SH-SY5Y (cell line): ENCODE data around the gene PTPRT.

Source experiments
- GATA2 ChIP-seq: IDR thresholded peaks from 2 replicates; pipeline ENCODE4 v1.6.1; 2011; ENCODE audit warnings: mild to moderate bottlenecking, low read depth, low read length
- GATA3 ChIP-seq: IDR thresholded peaks from 2 replicates; pipeline ENCODE4 v1.6.1; 2011; ENCODE audit warnings: low read depth, mild to moderate bottlenecking, low read length, moderate library complexity

GRCh38 chr20:42889517-42889916 is 300.2 kb downstream of the PTPRT start:
- TF ChIP-seq GATA2 (no peak), GATA3 (no peak)
